Fibroblast of skin of back (primary cell): ENCODE data around the gene TOM1L2.
A peak's percentile ranks its signal among the peaks of the same experiment; 100 is the strongest.

Experiments used
- DNase-seq: peaks from one replicate; pipeline ENCODE4 v3.0.0-alpha.2; 2013

Gene TOM1L2

DNA sequence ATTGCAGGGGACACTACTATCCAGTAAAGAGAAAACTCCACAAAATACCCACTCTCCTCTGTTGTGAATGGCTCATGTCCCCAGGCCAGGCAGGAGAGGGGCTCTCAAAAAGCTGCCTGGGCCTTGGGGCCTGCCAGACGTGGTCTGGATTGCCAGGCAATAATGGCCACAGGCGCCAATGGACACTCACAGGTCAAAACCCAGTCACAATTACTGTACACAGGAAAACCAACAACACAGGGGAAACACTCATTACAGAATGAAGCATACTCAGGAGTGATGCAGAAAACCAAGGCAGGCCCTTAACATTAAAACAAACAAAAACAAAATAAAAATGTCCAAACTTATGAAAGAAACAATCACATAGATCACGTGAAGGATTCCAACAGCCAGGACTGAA, 100.3 kb downstream of the TOM1L2 start:
- DNase-seq, result no peak

DNA sequence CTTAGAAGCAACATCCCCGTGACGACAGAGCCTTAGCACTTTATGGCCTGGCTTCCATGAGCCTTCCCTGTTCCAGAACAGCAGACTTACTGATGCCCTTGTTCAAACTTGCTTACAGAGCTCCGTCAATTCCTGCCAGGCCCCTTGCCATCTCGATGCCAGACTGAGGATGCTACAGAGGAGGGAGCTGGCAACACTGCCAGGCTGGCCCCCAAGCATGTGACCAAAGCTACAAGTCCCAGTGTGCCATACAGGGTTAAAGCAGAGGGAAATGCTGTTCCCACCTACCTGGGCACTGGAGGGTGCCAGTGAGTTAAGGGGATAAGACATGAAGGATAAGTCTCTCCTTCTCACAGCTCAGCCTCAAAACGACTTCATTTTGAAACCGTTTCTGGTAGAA, 102.0 kb downstream of the TOM1L2 start:
- no peak for DNase-seq

GRCh38 chr17:17868641-17869522, 103.3 kb downstream of the TOM1L2 start:
- peak; percentile 54 for DNase-seq

- no peak for DNase-seq
These were observed 105.3 kb downstream of the TOM1L2 start for GRCh38 chr17:17866897-17867296.

DNA sequence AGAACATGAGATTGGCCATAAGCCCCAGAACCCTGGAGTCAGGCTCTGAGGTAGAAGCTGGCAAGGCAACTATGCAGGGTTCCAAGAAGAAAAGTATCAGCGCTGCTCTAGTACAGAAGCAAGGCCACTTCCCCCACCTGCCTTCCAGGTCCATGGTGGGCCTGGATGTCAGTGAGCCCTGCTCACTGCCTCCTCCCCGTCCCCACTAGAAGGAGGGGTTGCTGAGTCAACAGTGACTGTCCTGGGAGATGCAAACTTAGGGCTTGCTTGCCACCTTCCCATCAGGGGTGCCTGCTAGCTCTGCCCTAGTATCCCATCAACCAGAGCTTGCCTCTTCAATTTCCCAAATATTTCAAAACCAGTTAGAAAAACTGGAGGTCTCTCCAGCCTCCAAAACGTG, 105.8 kb downstream of the TOM1L2 start:
- no peak for DNase-seq

DNA sequence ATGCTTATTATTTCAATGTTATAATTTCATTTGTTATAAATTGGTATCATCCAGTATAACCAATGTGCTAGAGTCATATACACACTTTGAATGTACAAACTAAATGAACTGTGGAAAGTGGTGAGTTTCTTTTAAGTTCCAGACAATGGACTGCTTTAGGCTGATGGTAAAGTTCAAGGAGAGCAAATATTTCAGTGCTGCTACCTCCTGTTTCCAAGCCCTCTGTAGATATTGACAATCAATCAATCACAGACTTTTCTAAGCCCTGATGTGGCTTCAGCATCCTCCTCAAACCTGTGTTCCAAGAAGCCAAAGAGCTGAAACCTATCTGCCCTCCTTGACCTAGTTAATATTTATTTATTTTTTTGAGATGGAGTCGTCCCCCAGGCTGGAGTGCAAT, 107.2 kb downstream of the TOM1L2 start:
- no peak for DNase-seq

GRCh38 chr17:17860766-17861107, 111.5 kb downstream of the TOM1L2 start:
- peak; percentile 50 for DNase-seq

GRCh38 chr17:17859909-17860765, 112.1 kb downstream of the TOM1L2 start:
- DNase-seq, result peak; percentile 56

- no peak for DNase-seq
These were observed 114.7 kb downstream of the TOM1L2 start for GRCh38 chr17:17857496-17857895.

DNA sequence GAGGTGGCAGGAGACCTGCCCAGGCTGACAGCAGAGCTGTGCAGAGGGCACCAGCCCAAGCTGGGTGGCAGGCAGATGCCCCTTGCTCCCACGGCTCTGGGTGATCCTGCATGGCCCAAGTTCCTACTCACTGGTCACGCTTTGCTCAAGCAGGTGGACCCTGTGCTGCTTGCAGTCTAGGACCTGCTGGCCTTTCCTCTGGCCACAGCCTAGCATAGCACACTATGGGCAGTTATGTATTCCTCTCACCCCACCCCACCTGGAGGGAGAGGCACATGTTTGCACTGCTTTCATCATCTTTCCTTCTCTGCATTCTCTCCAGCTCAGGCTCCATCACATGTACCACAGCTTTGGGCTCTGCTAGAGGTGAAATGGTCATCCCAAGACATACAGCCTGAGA, 115.8 kb downstream of the TOM1L2 start:
- DNase-seq, result no peak

GRCh38 chr17:17855976-17856375, 116.2 kb downstream of the TOM1L2 start:
- DNase-seq, result no peak

DNA sequence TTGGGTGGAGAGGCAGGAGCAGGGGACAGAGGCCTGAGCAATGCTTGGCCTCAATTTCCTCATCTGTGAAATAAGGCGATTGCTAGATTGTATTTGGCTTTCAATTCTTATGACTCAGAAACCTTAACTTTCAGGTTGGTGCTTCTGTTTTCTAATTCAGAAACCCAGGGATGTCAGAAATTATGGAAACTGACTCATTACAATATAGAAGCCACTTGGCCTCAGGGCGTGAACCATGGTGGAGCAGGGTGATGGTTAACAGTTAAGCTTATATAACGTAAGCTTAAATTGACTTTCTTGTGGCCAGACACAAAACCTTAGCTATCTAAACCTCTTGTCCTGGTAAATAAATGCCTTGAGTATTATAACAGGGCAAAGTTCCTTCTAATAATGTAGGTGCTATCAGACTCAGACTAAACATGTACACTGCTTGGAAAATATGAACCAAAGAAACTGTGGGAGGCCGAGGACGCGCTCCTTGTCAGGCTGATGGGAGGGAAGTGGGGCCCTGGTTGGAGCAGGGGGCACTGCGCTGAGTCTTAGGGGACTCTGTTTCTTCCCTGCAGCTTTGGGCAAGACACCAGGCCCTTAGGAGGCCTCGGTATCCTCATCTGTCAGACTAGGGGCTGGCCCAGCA, 118.3 kb downstream of the TOM1L2 start:
- DNase-seq, result no peak

- no peak for DNase-seq
These were observed 119.3 kb downstream of the TOM1L2 start for GRCh38 chr17:17852930-17853329.

DNA sequence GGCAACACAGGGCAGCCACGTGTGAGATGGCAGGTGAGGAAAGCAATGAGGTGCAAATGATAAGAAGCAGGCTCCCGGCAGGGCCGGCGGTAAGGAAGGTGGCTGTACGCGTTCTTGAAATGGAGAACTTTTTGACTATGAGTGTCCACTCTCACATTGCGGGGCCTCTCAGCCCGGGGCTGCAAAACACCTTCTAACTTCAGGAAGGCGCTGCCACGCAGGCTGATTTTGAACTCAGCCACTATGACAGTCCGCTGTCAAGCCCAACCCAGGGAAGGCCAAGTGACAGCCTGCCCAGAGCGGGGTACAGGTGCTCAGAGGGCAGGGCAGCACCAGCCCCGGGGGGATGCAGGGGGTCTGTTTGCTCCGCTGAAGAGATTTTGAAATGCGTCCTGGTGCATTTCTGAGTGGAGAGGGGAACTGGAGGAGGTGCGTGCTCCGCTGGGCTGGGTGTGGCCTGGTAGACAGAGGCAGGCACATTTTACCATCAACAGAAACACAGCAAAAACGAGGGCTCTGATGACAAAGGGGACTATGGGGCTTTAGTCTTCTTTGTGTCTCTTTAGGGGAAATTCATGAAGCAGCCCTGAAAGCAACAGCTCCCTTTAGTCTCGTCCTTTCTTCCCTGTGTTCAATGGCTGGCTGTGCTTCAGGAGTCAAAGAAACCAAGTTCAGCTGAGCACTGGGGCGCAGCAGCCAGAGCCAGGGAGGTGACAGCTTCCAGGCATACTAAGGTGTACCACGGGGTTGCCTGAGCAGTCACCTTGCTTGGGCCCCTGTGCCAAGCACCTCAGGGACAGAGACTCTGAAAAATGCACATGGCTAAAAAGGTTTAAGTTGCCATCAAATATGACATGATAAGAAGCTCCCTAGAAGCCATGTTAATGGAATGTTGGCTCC, 120.8 kb downstream of the TOM1L2 start:
- no peak for DNase-seq

DNA sequence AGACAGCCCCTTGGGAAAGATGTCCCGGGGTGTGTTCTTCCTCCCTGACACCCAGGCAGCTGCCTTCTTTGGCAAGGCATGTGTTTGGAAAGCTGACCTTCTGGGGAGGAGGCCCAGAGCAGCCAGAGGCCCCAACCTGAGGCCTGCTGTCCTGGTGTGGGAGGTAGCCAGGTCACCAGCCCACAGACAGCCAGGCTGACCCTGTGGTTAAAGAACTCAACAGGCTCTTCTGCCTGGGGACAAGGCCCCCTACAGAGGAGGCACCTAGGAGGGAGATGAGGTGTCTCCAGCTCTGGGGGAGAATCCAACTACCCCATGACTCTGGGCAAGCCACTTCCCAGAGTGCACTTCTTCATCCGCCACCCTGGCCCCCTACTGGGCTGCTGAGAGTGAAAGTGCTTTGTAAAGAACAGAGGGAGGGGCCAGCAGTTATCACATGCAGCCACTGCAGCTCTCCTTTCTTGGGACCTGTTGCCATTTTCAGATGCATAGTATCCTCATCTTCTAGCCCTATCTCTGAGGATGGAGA, 122.3 kb downstream of the TOM1L2 start:
- peak; percentile 69 for DNase-seq

DNA sequence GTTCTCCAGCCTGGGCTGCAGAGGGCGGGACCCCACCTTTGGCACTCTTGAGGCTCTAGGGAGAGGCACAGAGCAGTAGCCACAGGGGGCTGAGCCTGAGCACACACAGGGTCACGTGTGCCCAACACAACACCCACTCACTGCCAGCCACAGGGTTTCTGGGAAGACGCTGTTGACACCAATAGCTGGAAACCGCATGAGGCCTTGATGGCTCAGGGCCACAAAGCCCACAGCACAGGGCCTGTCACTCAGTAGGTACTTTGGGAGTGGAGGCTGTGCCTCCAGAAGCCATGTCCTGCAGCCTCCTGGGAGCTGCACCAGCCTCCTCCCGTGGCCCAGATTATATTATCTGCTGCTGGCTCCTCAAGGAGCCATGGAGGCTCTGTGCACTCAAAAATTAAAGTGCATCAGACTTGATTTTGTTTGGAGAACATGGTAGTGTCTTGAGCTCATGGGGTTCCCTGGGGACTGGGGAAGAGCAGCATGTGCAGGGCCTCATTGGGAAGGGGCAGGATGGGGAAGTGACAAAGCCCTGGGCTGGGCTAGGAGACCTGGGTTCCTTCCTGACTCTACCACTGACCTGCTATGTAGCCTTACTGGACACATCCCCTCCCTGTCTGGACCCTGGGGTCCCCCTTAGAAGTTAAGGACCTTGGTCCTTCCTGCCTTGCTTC, 122.9 kb downstream of the TOM1L2 start:
- DNase-seq, result peak; percentile 62

DNA sequence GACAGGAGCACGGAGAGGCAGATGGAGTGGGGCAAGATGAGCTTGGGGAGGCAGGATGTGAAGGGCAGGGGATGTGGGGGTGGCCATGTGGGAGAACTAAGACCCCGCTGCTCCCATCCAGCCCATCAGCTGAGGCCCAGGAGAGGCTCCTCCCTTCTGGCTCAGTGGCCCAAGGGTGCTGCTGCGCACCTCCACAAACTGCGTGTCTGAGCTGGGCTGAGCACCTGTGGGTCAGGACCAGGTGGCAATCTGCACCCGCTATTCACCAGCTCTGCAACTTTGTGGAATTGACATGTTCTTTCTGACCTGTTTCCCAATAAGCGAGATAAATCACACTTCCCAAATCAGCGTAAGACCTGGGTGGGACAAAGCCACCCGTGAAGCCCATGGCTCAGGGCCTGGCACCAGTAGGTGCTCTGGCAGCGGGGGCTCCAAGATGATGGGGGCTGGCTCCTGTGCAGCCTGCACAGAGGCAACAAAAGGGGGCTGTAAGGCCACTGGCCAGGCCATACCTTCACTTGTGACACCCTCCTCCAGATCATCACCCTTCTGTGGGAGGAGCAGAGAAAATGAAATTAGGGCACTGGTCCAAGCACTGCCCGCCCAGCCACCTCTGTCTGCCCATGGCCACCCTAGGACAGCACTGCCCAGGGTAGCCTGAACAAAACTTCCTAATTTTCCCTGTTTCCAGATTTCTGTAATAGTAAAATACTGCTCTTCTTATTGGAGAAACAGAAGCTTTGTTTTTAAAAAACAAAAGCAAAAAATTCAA, 123.7 kb downstream of the TOM1L2 start:
- DNase-seq, result no peak

- DNase-seq, result no peak
These were observed 124.5 kb downstream of the TOM1L2 start for GRCh38 chr17:17847726-17848125.

DNA sequence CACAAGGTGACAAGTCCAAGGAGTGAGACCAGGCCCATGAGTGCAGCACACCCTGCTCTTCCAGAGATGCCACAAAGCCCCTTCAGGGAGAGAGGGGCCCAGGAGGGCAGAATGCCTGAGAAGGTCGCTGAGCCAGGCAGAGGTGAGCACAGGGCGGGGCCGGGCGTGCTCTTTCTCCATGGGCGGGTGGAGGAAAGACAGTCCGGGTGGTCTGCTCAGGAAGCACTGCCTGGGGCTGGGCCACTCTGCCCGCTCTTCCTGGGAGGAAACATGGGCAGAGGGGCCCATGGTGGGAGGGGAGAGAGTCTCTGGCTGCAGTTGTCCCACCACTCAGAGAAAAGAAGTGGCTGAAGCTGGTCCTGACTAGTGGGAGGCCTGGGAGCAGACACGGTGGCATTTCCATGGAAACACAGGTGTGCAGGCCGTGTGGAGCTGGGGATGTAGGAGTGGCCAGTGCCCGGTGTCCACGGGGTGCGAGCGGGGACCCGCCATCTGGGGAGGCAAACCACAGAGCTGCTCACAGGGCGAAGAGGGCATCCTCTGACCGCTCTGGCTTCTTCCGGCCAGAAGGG, 125.0 kb downstream of the TOM1L2 start:
- no peak for DNase-seq

GRCh38 chr17:17846645-17847044, 125.6 kb downstream of the TOM1L2 start:
- no peak for DNase-seq
